Effector memory CD8-positive, alpha-beta T cell (primary cell): ENCODE measurements around the gene MPL.
"Not testable (repeated sequence)": the region's sequence is repeated elsewhere in the genome, so short reads cannot be mapped to it uniquely, and the experiment has no call there.

Source experiments
- ATAC-seq: fragments of 150-1000 bp; cut with Tn5 transposase; replicated peaks from 2 replicates; pipeline ENCODE4 v1.10.0; 2021; ENCODE audit warnings: mild to moderate bottlenecking, moderate library complexity
- DNase-seq, 3 experiments: peaks; one replicate each; pipeline ENCODE4 v3.0.0; 2021
- H3K27ac Mint-ChIP-seq, 2 donors: one replicate each; pipeline ENCODE4 v1.8.0; 2022; ENCODE audit warnings: mild to moderate bottlenecking in 2 of 2, mixed read lengths in 2 of 2, moderate library complexity in 2 of 2
- H3K27me3 Mint-ChIP-seq, 2 donors: one replicate each; pipeline ENCODE4 v1.8.0; 2022; ENCODE audit warnings: mixed read lengths in 2 of 2
- H3K36me3 Mint-ChIP-seq: one replicate; pipeline ENCODE4 v1.8.0; 2022; ENCODE audit warnings: mild to moderate bottlenecking, moderate library complexity, mixed read lengths; ENCODE audit not compliant: insufficient read depth
- H3K4me1 Mint-ChIP-seq, 2 donors: one replicate each; pipeline ENCODE4 v1.8.0; 2022; ENCODE audit warnings: low read depth in 2 of 2, mixed read lengths in 2 of 2
- H3K4me3 Mint-ChIP-seq, 2 donors: one replicate each; pipeline ENCODE4 v1.8.0; 2022; ENCODE audit warnings: mild to moderate bottlenecking in 2 of 2, mixed read lengths in 2 of 2, moderate library complexity in 2 of 2
- H3K9me3 Mint-ChIP-seq, 2 donors: one replicate each; pipeline ENCODE4 v1.8.0; 2022; ENCODE audit warnings: mixed read lengths in 2 of 2

Gene MPL

DNA sequence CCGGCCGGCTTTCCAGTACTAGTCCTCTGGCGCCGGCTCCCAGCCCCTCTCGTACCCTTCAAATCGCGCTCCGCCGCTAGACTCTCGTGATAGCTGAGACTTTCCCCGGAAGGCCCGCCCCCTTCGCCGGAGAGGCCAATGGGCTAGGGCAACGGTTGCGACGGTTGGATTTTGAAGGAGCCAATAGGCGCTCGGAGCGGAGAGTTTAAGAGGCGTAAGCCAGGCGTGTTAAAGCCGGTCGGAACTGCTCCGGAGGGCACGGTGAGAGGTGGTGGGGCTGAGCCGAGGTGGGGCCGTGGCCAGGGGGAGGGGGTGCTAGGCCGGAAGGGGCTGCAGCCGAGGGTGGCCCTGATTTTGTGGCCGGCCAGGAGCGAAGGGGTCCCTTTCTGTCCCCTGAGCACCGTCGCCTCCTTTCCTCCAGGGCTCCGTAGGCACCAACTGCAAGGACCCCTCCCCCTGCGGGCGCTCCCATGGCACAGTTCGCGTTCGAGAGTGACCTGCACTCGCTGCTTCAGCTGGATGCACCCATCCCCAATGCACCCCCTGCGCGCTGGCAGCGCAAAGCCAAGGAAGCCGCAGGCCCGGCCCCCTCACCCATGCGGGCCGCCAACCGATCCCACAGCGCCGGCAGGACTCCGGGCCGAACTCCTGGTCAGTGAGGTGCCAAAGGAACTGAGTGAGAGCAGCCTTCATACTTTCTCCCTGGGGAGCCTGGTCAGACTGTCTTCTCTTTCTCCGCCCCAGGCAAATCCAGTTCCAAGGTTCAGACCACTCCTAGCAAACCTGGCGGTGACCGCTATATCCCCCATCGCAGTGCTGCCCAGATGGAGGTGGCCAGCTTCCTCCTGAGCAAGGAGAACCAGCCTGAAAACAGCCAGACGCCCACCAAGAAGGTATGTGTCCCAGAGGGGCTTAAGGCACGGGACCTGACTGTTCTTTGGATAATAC lies 21.4 kb downstream of the MPL start, which contains the start of gene CDC20:
TSS of gene CDC20 (plus strand) at position 236 of the 948 bp plus-strand sequence. CDS start at position 471, 235 bp downstream.
- no peaks in the 10 kb centered on the region for H3K9me3 Mint-ChIP-seq
- DNase-seq (peak; percentile 95 to 98 (median 97)), ATAC-seq (peak; percentile 98)
- H3K4me3 Mint-ChIP-seq = peak within 1 kb of the TSS; percentile 76 to 88
- peaks cover 15 to 18% of the 10 kb centered on the region in 2 donors for H3K4me1 Mint-ChIP-seq
- H3K27ac Mint-ChIP-seq = peak within 1 kb of the TSS; percentile 41 to 73
- H3K27me3 Mint-ChIP-seq = no peaks in the 10 kb centered on the region
- peaks cover 15% of the 10 kb centered on the region for H3K36me3 Mint-ChIP-seq

DNA sequence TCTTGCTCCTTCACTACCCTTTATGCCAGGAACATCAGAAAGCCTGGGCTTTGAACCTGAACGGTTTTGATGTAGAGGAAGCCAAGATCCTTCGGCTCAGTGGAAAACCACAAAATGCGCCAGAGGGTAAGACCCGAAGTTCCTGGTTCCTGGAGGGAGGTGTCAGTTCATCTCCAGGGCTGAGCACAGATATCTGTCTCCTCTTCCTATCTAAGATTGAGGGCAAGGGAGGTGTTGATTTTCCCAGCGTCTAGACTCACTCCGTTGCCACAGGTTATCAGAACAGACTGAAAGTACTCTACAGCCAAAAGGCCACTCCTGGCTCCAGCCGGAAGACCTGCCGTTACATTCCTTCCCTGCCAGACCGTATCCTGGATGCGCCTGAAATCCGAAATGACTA lies 22.1 kb downstream of the MPL start:
- Mint-ChIP-seq H3K4me1 (peaks cover 16 to 20% of the 10 kb centered on the region in 2 donors), H3K9me3 (no peaks in the 10 kb centered on the region), H3K36me3 (peaks cover 18% of the 10 kb centered on the region), H3K4me3 (peak overlapping the region; percentile 76 to 88), H3K27me3 (no peaks in the 10 kb centered on the region), H3K27ac (peak overlapping the region in 1 of 2 donors; percentile 73)
- DNase-seq = no peak
- no peak for ATAC-seq

DNA sequence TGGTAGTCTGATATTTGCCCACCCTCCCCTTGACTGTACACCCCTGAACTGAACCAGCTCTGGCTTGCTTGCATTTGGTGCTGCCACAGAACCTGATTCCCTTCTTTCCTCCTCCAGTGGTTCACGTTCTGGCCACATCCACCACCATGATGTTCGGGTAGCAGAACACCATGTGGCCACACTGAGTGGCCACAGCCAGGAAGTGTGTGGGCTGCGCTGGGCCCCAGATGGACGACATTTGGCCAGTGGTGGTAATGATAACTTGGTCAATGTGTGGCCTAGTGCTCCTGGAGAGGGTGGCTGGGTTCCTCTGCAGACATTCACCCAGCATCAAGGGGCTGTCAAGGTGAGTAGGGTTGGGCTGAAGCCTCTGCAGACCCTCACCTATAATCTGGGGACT lies 23.0 kb downstream of the MPL start:
- peaks cover 18% of the 10 kb centered on the region for H3K36me3 Mint-ChIP-seq
- H3K27ac Mint-ChIP-seq = no peak overlapping the region
- H3K4me3 Mint-ChIP-seq = no peak overlapping the region

DNA sequence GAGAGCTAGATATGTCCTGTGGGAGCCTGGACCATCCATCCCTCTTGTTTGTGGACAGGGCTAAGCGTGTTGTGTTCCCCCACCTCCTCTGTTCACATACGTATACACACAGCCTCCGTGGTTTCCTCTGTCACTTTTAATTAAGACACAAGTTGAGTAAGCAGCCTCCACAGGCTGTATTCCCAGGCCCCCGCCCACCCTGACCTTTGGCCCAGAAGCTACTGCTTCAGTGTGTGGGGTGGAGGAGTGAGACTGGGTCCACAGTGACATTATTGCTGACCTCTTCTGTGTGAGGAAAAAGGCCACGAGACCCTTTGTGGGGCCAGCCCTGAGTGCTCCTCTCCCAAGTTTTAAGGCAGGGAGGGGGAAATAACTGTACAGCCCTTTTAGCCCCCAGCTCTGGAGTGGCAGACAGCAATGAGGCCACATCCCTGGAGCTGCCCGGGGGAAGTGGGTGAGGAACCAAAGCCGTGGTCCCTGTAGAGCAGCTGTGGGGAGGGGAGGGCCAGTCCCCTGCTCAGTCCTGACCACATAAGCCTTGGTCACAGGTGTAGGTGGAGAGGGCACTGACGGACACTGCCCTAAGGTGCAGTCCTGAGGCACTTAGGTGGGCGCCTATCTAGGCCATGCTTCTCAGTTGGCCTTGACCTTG lies 25.8 kb downstream of the MPL start:
- peaks cover 31 to 41% of the 10 kb centered on the region in 2 donors for H3K4me1 Mint-ChIP-seq
- H3K4me3 Mint-ChIP-seq = no peak overlapping the region
- ATAC-seq (no peak), DNase-seq (no peak)
- no peaks in the 10 kb centered on the region for H3K9me3 Mint-ChIP-seq
- peaks cover 27% of the 10 kb centered on the region for H3K36me3 Mint-ChIP-seq
- H3K27ac Mint-ChIP-seq = no peak overlapping the region
- no peaks in the 10 kb centered on the region for H3K27me3 Mint-ChIP-seq

More for the DNA sequence above, 23.0 kb downstream of the MPL start:
- no peaks in the 10 kb centered on the region for H3K27me3 Mint-ChIP-seq
- ATAC-seq (no peak), DNase-seq (no peak)
- no peaks in the 10 kb centered on the region for H3K9me3 Mint-ChIP-seq
- peaks cover 21 to 28% of the 10 kb centered on the region in 2 donors for H3K4me1 Mint-ChIP-seq

DNA sequence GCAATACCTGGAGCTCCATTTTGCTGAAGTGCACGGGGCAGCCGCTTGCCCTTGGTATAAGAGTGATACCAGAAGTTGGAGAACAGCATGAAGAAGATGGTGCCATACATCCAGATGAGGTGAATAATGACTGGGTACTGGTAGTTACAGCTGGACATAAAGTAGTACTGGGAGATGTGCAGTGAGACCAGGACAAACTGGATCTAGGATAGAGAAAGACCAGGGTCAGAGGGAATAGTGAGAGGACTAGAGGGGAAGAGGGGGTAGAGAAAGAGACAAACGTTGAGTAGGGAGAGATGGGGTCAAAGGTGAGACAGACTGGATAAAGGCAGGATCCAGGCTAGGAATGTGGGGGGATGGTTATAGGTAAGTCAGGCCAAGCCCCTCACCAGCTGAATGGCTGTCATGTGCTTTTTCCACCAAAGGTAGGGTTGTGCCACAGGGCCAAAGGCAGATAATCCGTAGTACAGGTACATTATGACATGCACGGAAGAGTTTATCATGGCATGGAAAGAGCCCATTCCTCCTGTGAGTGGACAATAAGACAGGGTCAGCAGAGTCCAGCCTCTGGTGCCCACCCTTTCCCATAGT lies 26.4 kb downstream of the MPL start:
- H3K4me1 Mint-ChIP-seq = peaks cover 32 to 45% of the 10 kb centered on the region in 2 donors
- no peaks in the 10 kb centered on the region for H3K9me3 Mint-ChIP-seq
- no peak overlapping the region for H3K4me3 Mint-ChIP-seq
- H3K27me3 Mint-ChIP-seq = no peaks in the 10 kb centered on the region
- no peak overlapping the region for H3K27ac Mint-ChIP-seq
- DNase-seq (no peak), ATAC-seq (no peak)
- H3K36me3 Mint-ChIP-seq = peaks cover 30% of the 10 kb centered on the region

DNA sequence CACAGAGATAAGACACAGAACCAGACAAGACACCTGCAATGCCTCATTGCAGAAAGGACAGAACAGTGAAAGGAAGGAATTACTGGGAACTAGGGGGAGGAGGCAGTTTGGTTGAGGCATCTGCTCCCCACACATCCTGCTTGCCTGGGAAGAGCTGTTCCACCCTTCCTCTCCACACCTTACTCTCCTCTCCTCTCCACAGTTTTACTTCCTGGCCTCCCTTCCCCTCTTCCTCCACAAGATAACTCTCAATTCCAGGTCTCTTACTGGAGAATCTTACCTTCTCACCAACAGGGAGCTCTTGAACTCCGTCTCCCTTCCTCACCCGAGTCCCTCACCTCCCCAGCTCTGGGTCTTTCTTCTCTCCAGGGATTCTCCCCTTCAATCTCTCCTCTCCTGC lies 28.1 kb downstream of the MPL start:
- no peak for DNase-seq
- ATAC-seq = no peak
- peak overlapping the region; percentile 90 for H3K4me3 Mint-ChIP-seq
- H3K4me1 Mint-ChIP-seq = peaks cover 24 to 46% of the 10 kb centered on the region in 2 donors
- no peaks in the 10 kb centered on the region for H3K27me3 Mint-ChIP-seq
- H3K27ac Mint-ChIP-seq = peak overlapping the region; percentile 89 to 94
- no peaks in the 10 kb centered on the region for H3K9me3 Mint-ChIP-seq
- H3K36me3 Mint-ChIP-seq = peaks cover 30% of the 10 kb centered on the region

DNA sequence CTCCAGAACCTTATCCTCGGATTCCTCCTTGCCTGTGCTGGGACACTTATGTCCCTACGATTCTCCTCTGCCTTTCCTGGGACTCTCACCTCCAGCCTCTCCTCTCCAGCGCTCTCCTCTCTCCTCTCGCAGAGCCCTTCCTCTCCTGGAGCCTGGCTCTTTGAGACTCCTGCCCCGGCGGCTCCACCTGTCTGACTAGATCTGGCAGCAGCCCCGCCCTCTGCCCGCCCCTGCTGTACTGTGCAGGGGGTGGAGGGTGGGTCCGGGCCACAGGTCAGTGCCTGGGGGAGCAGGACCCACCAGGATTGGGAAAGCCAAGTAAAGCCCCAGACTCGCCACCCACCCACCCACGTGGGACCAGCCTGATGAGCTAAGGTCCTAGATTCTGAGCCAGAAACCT lies 28.6 kb downstream of the MPL start:
- H3K4me3 Mint-ChIP-seq = peak overlapping the region; percentile 90
- peaks cover 30% of the 10 kb centered on the region for H3K36me3 Mint-ChIP-seq
- DNase-seq = no peak
- H3K4me1 Mint-ChIP-seq = peaks cover 26 to 47% of the 10 kb centered on the region in 2 donors
- H3K9me3 Mint-ChIP-seq = no peaks in the 10 kb centered on the region
- H3K27ac Mint-ChIP-seq = peak overlapping the region; percentile 89 to 94
- no peaks in the 10 kb centered on the region for H3K27me3 Mint-ChIP-seq
- no peak for ATAC-seq

DNA sequence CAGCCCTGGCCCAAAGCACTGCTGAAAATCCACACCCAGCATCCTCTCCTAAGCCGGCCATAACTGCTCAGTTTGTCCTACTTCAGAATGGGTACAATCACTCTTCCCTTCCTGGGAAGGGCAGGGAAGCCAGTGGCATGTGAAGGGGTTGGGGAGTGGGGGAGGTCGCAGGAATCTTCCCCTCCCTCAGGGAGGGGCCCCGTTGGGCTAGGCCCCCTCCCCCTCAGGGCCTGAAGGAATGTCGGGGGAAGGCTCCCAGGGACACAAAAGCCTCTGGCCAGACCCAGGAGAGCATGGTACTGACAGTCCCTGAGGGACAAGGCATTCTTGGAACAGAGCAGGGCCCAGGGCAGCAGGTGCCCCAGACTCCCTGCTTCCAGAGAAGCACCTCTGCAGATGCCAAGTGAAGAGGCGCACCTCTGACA lies 29.0 kb downstream of the MPL start:
- peak overlapping the region; percentile 89 to 94 for H3K27ac Mint-ChIP-seq
- peak overlapping the region; percentile 90 for H3K4me3 Mint-ChIP-seq
- H3K9me3 Mint-ChIP-seq = no peaks in the 10 kb centered on the region
- no peak for DNase-seq
- H3K36me3 Mint-ChIP-seq = peaks cover 30% of the 10 kb centered on the region
- peaks cover 26 to 43% of the 10 kb centered on the region in 2 donors for H3K4me1 Mint-ChIP-seq
- no peaks in the 10 kb centered on the region for H3K27me3 Mint-ChIP-seq
- no peak for ATAC-seq

DNA sequence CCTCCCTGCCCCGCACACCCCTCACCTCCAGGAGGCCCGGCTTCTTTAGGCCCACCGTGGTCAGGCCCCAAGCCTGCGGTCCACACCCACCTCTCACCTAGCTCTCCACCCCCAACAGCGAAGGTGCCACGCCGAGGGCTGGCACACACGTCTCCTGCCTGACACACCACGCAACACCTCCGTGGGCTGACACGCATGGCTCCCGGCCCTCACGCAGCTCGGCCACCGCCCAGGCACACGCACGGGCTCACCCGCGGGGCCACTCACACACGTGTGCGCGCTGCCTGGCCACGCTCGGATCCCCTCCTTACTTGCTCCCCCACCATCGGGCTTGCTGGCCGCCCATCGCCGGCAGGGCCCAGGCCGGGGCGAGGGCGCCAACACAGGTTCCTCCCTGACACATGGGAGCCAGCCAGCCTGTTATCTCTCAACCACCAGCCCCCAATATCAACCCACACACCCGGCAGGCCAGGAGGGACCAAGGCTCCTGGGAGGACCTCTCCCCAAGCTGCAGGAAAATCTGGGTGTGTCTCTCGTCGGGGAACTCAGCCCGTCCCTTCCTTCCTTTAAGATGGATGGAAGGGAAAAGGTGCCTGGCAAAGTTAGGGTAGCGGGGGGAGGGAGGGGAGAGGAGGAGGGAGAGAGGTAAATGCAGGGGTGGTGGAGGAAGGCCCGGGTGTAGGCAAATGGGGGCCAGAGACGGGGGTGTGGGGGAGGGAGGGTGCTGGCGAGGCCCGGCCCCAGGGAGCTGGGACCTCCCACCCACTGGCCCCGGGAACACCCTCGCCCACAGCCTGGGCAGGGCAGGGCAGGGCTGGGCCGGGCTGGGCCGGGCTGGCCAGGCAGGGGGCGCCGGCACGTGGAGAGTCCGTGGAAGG lies 29.6 kb downstream of the MPL start:
- Mint-ChIP-seq H3K27me3 (no peaks in the 10 kb centered on the region), H3K9me3 (no peaks in the 10 kb centered on the region), H3K36me3 (peaks cover 34% of the 10 kb centered on the region), H3K27ac (peak overlapping the region; percentile 89 to 94), H3K4me1 (peaks cover 26 to 42% of the 10 kb centered on the region in 2 donors), H3K4me3 (peak overlapping the region; percentile 90)
- DNase-seq = peak in 2 of 3 experiments; percentile 21 to 26
- peak; percentile 34 for ATAC-seq

DNA sequence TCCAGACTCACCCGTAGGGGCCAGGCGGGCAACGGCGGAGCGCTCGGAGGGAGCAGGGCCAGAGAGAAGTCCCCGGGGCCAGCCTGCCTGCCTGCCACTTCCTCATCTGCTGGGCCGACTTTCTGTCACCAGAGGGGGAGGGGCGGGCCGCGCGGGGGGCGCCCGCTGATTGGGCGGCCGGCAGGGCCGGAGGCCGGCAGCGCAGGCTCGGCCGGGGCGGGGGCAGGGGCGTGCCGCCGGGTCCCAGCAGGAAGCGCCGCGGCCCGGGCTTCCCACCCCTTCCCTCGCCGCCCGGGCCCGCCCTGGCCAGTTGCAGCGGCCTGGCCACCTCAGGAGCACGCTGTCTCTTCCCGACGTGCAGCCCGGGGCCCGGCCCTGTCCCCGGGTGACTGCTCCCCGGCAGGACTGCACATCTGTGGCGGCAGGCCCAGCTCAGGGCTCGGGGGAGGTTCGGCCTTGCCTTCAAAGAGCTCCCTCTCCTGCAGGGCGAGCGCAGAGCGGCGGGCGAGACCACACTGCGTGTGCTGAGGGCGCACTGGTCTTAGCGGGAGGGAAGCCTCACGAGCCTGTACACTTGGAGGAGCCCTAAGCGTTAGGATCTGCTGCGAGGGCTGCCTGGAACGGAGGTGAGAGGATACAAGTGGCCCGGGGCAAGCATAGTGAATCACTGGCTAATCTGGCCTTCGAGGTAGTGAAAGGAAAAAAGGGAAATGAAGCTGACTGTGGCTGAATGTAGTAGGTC lies 30.5 kb downstream of the MPL start, which contains the start of gene ELOVL1:
TSS of gene ELOVL1 (minus strand) at position 108 of the 742 bp plus-strand sequence. CDS start 2,402 bp downstream, outside the sequence.
- H3K4me1 Mint-ChIP-seq = peaks cover 26 to 42% of the 10 kb centered on the region in 2 donors
- peak; percentile 66 to 74 (median 71) for DNase-seq
- H3K36me3 Mint-ChIP-seq = peaks cover 31% of the 10 kb centered on the region
- H3K27me3 Mint-ChIP-seq = no peaks in the 10 kb centered on the region
- peak within 1 kb of the TSS; percentile 89 to 97 for H3K27ac Mint-ChIP-seq
- H3K9me3 Mint-ChIP-seq = no peaks in the 10 kb centered on the region
- H3K4me3 Mint-ChIP-seq = peak within 1 kb of the TSS; percentile 90
- peak; percentile 78 for ATAC-seq

DNA sequence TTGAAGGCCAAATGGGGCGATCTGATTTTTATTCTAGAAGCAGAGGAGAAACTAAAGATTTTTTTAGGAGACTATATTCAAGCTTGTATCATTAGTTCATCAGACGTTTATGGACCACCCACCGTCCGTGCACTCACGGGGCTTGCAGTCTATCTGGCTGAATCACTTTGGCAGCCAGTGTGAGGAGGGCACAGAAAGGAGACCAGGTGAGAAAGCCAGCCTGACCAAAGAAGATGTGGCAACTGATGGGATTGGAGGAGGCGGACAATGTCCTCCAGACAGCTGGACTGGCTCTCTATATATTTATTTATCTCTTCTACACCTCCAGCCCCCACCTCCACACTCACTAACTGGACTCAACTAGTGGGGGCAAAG lies 31.0 kb downstream of the MPL start:
- no peaks in the 10 kb centered on the region for H3K27me3 Mint-ChIP-seq
- peak overlapping the region; percentile 90 for H3K4me3 Mint-ChIP-seq
- peaks cover 26 to 42% of the 10 kb centered on the region in 2 donors for H3K4me1 Mint-ChIP-seq
- peak overlapping the region; percentile 89 to 97 for H3K27ac Mint-ChIP-seq
- H3K36me3 Mint-ChIP-seq = peaks cover 25% of the 10 kb centered on the region
- no peaks in the 10 kb centered on the region for H3K9me3 Mint-ChIP-seq
- ATAC-seq (no peak), DNase-seq (no peak)

DNA sequence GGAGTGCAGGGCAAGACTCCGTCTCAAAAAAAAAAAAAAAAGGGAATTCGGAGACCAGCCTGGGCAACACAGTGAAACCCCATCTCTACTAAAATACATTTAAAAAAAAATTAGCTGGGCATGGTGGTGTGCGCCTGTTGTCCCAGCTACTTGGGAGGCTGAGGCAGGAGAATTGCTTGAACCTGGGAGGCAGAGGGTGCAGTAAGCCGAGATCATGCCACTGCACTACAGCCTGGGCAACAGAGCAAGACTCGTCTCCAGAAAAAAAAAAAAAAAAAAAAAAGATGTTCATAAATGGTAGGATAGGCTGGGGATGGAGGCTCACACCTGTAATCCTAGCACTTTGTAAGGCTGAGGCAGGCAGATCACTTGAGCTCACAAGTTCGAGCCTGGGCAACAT lies 32.2 kb downstream of the MPL start:
- not testable (repeated sequence) for ATAC-seq, H3K27me3 Mint-ChIP-seq, DNase-seq, H3K9me3 Mint-ChIP-seq, H3K27ac Mint-ChIP-seq, H3K4me3 Mint-ChIP-seq
- Mint-ChIP-seq H3K4me1 (peaks cover 26 to 37% of the 10 kb centered on the region in 2 donors), H3K36me3 (peaks cover 20% of the 10 kb centered on the region)
